Chondrocyte (in vitro differentiated cells): Measurements from ENCODE around the gene TLR10. TPM values are rescaled to one million over a fixed set of nuclear protein-coding genes. Genes with fewer than 3 reads are reported as not detected.

Experiments
- DNase-seq: peaks from one replicate; pipeline ENCODE4 v3.0.0; 2021; ENCODE audit warnings: mixed read lengths, low spot score
- H3K27ac Mint-ChIP-seq: one replicate; pipeline ENCODE4 v1.8.0; 2021; ENCODE audit warnings: mild to moderate bottlenecking, moderate library complexity, mixed read lengths; ENCODE audit not compliant: unreplicated experiment
- H3K27me3 Mint-ChIP-seq: 2 replicates; pipeline ENCODE4 v1.8.0; 2021; ENCODE audit warnings: low read depth, mixed read lengths
- H3K36me3 Mint-ChIP-seq: 2 replicates; pipeline ENCODE4 v1.8.0; 2021; ENCODE audit warnings: low read depth, mixed read lengths
- H3K4me1 Mint-ChIP-seq: 2 replicates; pipeline ENCODE4 v1.8.0; 2021; ENCODE audit warnings: low read depth, mild to moderate bottlenecking, mixed read lengths
- H3K4me3 Mint-ChIP-seq: one replicate; pipeline ENCODE4 v1.8.0; 2021; ENCODE audit warnings: mild to moderate bottlenecking, moderate library complexity, mixed read lengths; ENCODE audit not compliant: unreplicated experiment
- H3K9me3 Mint-ChIP-seq: 2 replicates; pipeline ENCODE4 v1.8.0; 2021; ENCODE audit warnings: low read depth, mixed read lengths
- CTCF ChIP-seq: fragments of 200-600 bp; sonication (generic); IDR thresholded peaks from 2 replicates; pipeline ENCODE4 v1.5.0; 2021; ENCODE audit warnings: antibody characterized with exemption, mild to moderate bottlenecking, moderate library complexity
- total RNA-seq: library from RNA; stranded (reverse); gene quantifications from 3 replicates; pipeline ENCODE4 v1.2.1, GENCODE V29; 2021

Gene TLR10
- total RNA-seq, 1 donor from 2014 or later = not detected

GRCh38 chr4:38743866-38744265, 38.9 kb downstream of the TLR10 start:
- H3K4me1 Mint-ChIP-seq = peaks cover 8% of the 10 kb centered on the region
- no peaks in the 10 kb centered on the region for H3K36me3 Mint-ChIP-seq
- no peak for DNase-seq
- no peaks in the 10 kb centered on the region for H3K27me3 Mint-ChIP-seq
- no peak overlapping the region for H3K27ac Mint-ChIP-seq
- TF ChIP-seq CTCF = no peak
- peaks cover 2% of the 10 kb centered on the region for H3K9me3 Mint-ChIP-seq
- no peak overlapping the region for H3K4me3 Mint-ChIP-seq

GRCh38 chr4:38740303-38740702, 42.5 kb downstream of the TLR10 start:
- Mint-ChIP-seq H3K27me3 (no peaks in the 10 kb centered on the region), H3K4me3 (no peak overlapping the region), H3K27ac (no peak overlapping the region), H3K9me3 (no peaks in the 10 kb centered on the region), H3K4me1 (peaks cover 8% of the 10 kb centered on the region), H3K36me3 (no peaks in the 10 kb centered on the region)
- no peak for TF ChIP-seq CTCF
- DNase-seq = no peak

GRCh38 chr4:38738940-38739803, 43.6 kb downstream of the TLR10 start:
- no peak for TF ChIP-seq CTCF
- Mint-ChIP-seq H3K27ac (no peak overlapping the region), H3K27me3 (no peaks in the 10 kb centered on the region), H3K4me3 (no peak overlapping the region), H3K9me3 (no peaks in the 10 kb centered on the region), H3K4me1 (peaks cover 8% of the 10 kb centered on the region), H3K36me3 (no peaks in the 10 kb centered on the region)
- no peak for DNase-seq

- H3K4me1 Mint-ChIP-seq = peaks cover 5% of the 10 kb centered on the region
- H3K36me3 Mint-ChIP-seq = no peaks in the 10 kb centered on the region
- no peak for TF ChIP-seq CTCF
- H3K27me3 Mint-ChIP-seq = no peaks in the 10 kb centered on the region
- no peak overlapping the region for H3K27ac Mint-ChIP-seq
- no peak for DNase-seq
- no peak overlapping the region for H3K4me3 Mint-ChIP-seq
- no peaks in the 10 kb centered on the region for H3K9me3 Mint-ChIP-seq
These were observed 46.9 kb downstream of the TLR10 start for GRCh38 chr4:38735870-38736269.

- Mint-ChIP-seq H3K27me3 (no peaks in the 10 kb centered on the region), H3K4me1 (peaks cover 9% of the 10 kb centered on the region), H3K4me3 (no peak overlapping the region), H3K36me3 (no peaks in the 10 kb centered on the region), H3K9me3 (no peaks in the 10 kb centered on the region), H3K27ac (no peak overlapping the region)
- TF ChIP-seq CTCF = no peak
- no peak for DNase-seq
These were observed 47.9 kb downstream of the TLR10 start for GRCh38 chr4:38734911-38735310.
